Activated B cell treated with CpG ODN at 0.5 μM for 24 hours (primary cell): ENCODE measurements around the gene DEXI. TPM values are rescaled to one million over a fixed set of nuclear protein-coding genes. Genes with fewer than 3 reads are reported as not detected.
A peak's percentile ranks its signal among the peaks of the same experiment; 100 is the strongest.

Experiments used
- ATAC-seq: fragments of 200-7000 bp; cut with Tn5 transposase; one replicate; pipeline ENCODE4 v1.10.0; 2021; ENCODE audit warnings: low read depth, mild to moderate bottlenecking, moderate library complexity
- CTCF ChIA-PET: fragments of 350-600 bp; sonication (Branson Sonifier 250); formaldehyde crosslinking; loops from one replicate; lab custom pipeline; 2021; ENCODE audit warnings: antibody characterized with exemption; lab: Charles Lee
- POLR2A ChIA-PET: fragments of 350-600 bp; sonication (Branson Sonifier 250); formaldehyde crosslinking; loops from one replicate; lab custom pipeline; 2021; ENCODE audit warnings: antibody characterized with exemption; lab: Charles Lee
- DNase-seq: peaks from one replicate; pipeline ENCODE4 v3.0.0; 2022
- H3K27ac Mint-ChIP-seq: one replicate; pipeline ENCODE4 v1.8.0; 2020; ENCODE audit warnings: mixed read lengths
- H3K27me3 Mint-ChIP-seq: one replicate; pipeline ENCODE4 v1.8.0; 2021; ENCODE audit warnings: mixed read lengths
- H3K36me3 Mint-ChIP-seq: one replicate; pipeline ENCODE4 v1.8.0; 2021; ENCODE audit warnings: low read depth, mixed read lengths
- H3K4me1 Mint-ChIP-seq: one replicate; pipeline ENCODE4 v1.8.0; 2021; ENCODE audit warnings: mixed read lengths
- H3K4me3 Mint-ChIP-seq: one replicate; pipeline ENCODE4 v1.8.0; 2020; ENCODE audit warnings: mild to moderate bottlenecking, mixed read lengths
- H3K9me3 Mint-ChIP-seq: one replicate; pipeline ENCODE4 v1.8.0; 2020; ENCODE audit warnings: mixed read lengths
- intact Hi-C: fragments of 100-400 bp; cut with micrococcal nuclease; formaldehyde crosslinking; loops from one replicate; pipeline ENCODE4 v1.15.1; 2024
- total RNA-seq: library from RNA; stranded (reverse); gene quantifications from 2 replicates; pipeline ENCODE4 v1.2.3, GENCODE V29; 2022
- TF ChIP-seq, protein P1 (sequence below): fragments of 200-600 bp; IDR thresholded peaks from one replicate; pipeline ENCODE4 v1.8.0; 2022; ENCODE audit warnings: antibody characterized with exemption, mild to moderate bottlenecking

The DEXI gene
- total RNA-seq, 1 donor from 2014 or later, result 18.0 TPM

DNA sequence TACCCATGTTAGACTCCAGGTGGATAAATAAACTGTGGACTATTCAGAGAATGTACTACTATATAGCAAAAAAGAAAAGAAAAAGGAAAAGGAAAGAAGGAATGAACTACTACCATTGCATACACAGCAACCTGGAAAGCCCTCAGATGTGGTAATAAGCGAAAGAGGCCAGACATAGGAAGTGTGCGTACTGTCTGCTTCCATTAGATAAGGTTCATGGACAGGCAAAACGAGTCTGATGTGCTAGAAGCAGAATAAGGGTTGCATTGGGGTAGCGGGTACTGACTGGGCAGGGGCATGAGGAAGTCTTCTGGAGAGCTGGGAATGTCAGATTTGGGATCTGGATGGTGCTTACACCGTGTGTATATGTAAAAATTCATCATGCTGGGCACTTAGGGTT is 23.9 kb upstream of the DEXI start:
- POLR2A ChIA-PET, result interaction anchor here (0.6 to 5.6 kb wide), 22 partner anchors 15 to 1133 kb away, joined by 3 to 169 read pairs (median 8); partner anchors contain the start of genes SOCS1 and ZC3H7A
- intact Hi-C loops, result loop anchor here (5.0 kb wide), 1 partner anchor 141 kb away; no protein-coding TSS in a partner anchor
- H3K36me3 Mint-ChIP-seq, result peaks cover 77% of the 10 kb centered on the region
- no peaks in the 10 kb centered on the region for H3K9me3 Mint-ChIP-seq
- DNase-seq, result no peak
- no peak for ATAC-seq
- H3K4me3 Mint-ChIP-seq, result peak overlapping the region; percentile 66
- TF ChIP-seq, protein P1, sequence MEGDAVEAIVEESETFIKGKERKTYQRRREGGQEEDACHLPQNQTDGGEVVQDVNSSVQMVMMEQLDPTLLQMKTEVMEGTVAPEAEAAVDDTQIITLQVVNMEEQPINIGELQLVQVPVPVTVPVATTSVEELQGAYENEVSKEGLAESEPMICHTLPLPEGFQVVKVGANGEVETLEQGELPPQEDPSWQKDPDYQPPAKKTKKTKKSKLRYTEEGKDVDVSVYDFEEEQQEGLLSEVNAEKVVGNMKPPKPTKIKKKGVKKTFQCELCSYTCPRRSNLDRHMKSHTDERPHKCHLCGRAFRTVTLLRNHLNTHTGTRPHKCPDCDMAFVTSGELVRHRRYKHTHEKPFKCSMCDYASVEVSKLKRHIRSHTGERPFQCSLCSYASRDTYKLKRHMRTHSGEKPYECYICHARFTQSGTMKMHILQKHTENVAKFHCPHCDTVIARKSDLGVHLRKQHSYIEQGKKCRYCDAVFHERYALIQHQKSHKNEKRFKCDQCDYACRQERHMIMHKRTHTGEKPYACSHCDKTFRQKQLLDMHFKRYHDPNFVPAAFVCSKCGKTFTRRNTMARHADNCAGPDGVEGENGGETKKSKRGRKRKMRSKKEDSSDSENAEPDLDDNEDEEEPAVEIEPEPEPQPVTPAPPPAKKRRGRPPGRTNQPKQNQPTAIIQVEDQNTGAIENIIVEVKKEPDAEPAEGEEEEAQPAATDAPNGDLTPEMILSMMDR, result no peak
- H3K4me1 Mint-ChIP-seq, result peaks cover 40% of the 10 kb centered on the region
- CTCF ChIA-PET, result interaction anchor here (1.2 to 4.0 kb wide), 6 partner anchors 16 to 440 kb away, joined by 3 to 62 read pairs (median 18); partner anchors contain the start of gene SOCS1
- no peaks in the 10 kb centered on the region for H3K27me3 Mint-ChIP-seq
- peak overlapping the region; percentile 94 for H3K27ac Mint-ChIP-seq

- intact Hi-C loops, result loop anchor here (1.0 to 5.0 kb wide), 11 partner anchors 16 to 675 kb away; no protein-coding TSS in a partner anchor
- peaks cover 77% of the 10 kb centered on the region for H3K36me3 Mint-ChIP-seq
- H3K4me3 Mint-ChIP-seq, result peak overlapping the region; percentile 66
- CTCF ChIA-PET, result interaction anchor here (0.6 to 4.0 kb wide), 19 partner anchors 10 to 777 kb away, joined by 3 to 62 read pairs (median 9); partner anchors contain the start of genes SOCS1 and TXNDC11
- peaks cover 45% of the 10 kb centered on the region for H3K4me1 Mint-ChIP-seq
- H3K27me3 Mint-ChIP-seq, result no peaks in the 10 kb centered on the region
- peak; percentile 84 for ATAC-seq
- POLR2A ChIA-PET, result interaction anchor here (0.6 to 5.6 kb wide), 40 partner anchors 12 to 1133 kb away, joined by 3 to 169 read pairs (median 4); partner anchors contain the start of genes CLEC16A, SOCS1, TXNDC11 and ZC3H7A
- peak overlapping the region; percentile 94 for H3K27ac Mint-ChIP-seq
- no peaks in the 10 kb centered on the region for H3K9me3 Mint-ChIP-seq
- DNase-seq, result peak; percentile 45
- TF ChIP-seq, protein P1, result no peak
Measured at GRCh38 chr16:10965440-10966061, 23.3 kb upstream of the DEXI start.

DNA sequence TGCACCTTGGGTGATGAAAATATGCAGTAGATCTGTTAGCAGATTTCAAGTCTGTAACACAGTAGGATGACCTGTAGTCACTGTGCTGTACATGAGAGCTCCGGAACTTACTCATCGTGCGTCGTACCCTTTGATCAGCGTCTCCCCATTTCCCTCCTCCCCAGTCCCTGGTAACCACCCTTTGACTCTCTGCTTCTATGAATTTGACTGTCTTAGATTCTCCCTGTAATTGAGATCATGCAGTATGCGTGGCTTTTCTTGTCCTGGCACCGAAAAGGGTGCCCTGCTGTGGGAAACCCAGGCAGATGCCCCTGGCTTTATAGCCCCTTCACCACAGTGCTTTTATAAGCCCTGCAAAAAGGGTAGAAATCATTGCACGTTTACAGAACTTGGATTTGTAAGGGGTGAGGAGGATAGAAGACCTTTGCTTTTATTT is 22.6 kb upstream of the DEXI start:
- peaks cover 50% of the 10 kb centered on the region for H3K4me1 Mint-ChIP-seq
- H3K9me3 Mint-ChIP-seq, result no peaks in the 10 kb centered on the region
- DNase-seq, result no peak
- peak overlapping the region; percentile 94 for H3K27ac Mint-ChIP-seq
- peak overlapping the region; percentile 66 for H3K4me3 Mint-ChIP-seq
- H3K27me3 Mint-ChIP-seq, result no peaks in the 10 kb centered on the region
- ATAC-seq, result peak; percentile 45
- peaks cover 77% of the 10 kb centered on the region for H3K36me3 Mint-ChIP-seq
- intact Hi-C loops, result loop anchor here (1.0 to 5.0 kb wide), 18 partner anchors 11 to 845 kb away; no protein-coding TSS in a partner anchor
- ChIA-PET CTCF (interaction anchor here (0.5 to 4.0 kb wide), 26 partner anchors 10 to 858 kb away, joined by 3 to 62 read pairs (median 4); partner anchors contain the start of genes SOCS1 and TXNDC11), POLR2A (interaction anchor here (0.5 to 5.6 kb wide), 40 partner anchors 11 to 832 kb away, joined by 3 to 169 read pairs (median 4); partner anchors contain the start of genes CLEC16A, SOCS1, TXNDC11 and ZC3H7A)
- TF ChIP-seq, protein P1, result no peak

GRCh38 chr16:10964039-10964890 is 22.0 kb upstream of the DEXI start:
- H3K36me3 Mint-ChIP-seq, result peaks cover 76% of the 10 kb centered on the region
- POLR2A ChIA-PET, result interaction anchor here (0.5 to 5.6 kb wide), 28 partner anchors 15 to 725 kb away, joined by 3 to 169 read pairs (median 6); partner anchors contain the start of genes CLEC16A and SOCS1

More at GRCh38 chr16:10964039-10964890, 22.0 kb upstream of the DEXI start:
- intact Hi-C loops, result loop anchor here (1.0 to 2.0 kb wide), 10 partner anchors 10 to 846 kb away; no protein-coding TSS in a partner anchor
- CTCF ChIA-PET, result interaction anchor here (0.5 to 4.0 kb wide), 32 partner anchors 9 to 1853 kb away, joined by 3 to 62 read pairs (median 4); partner anchors contain the start of gene SOCS1
- Mint-ChIP-seq H3K4me3 (peak overlapping the region; percentile 66), H3K27me3 (no peaks in the 10 kb centered on the region), H3K4me1 (peaks cover 52% of the 10 kb centered on the region), H3K27ac (peak overlapping the region; percentile 94), H3K9me3 (no peaks in the 10 kb centered on the region)
- TF ChIP-seq, protein P1, result peak; percentile 93
- DNase-seq (peak; percentile 78), ATAC-seq (peak; percentile 35)
